Measurements from ENCODE around the gene EDN2. TPM values are rescaled to one million over a fixed set of nuclear protein-coding genes. Genes with fewer than 3 reads are reported as not detected.

EDN2 gene
- total and polyA plus RNA-seq, 11 donors: 0.23 to 3.5 (median 1.9) TPM; not detected in 4

GRCh38 chr1:41498804-41499203 lies 14.3 kb upstream of the EDN2 start:
- Histone ChIP-seq H3K9me3 (no peaks in the 10 kb centered on the region), H3K27me3 (peaks cover 0 to 11% (median 0%) of the 10 kb centered on the region in 9 donors), H3K4me1 (peaks cover 4 to 79% (median 40%) of the 10 kb centered on the region in 12 donors), H3K36me3 (no peaks in the 10 kb centered on the region), H3K27ac (peak overlapping the region in 10 of 12 donors; percentile 38 to 96 (median 76)), H3K4me3 (no peak overlapping the region)
- DNase-seq: peak; percentile 74 to 93 (median 81)
- intact Hi-C loops (cut with DNase I): loop anchor here in 1 of 10 donors (5.0 kb wide), 1 partner anchor 67 kb away; no protein-coding TSS in a partner anchor
- 29 to 43% (median 41%) methylated on average over 11 to 12 of the region's 12 CpGs for WGBS, 4 donors
- peak; percentile 52 to 65 (median 60) for ATAC-seq
- TF ChIP-seq, protein P1, sequence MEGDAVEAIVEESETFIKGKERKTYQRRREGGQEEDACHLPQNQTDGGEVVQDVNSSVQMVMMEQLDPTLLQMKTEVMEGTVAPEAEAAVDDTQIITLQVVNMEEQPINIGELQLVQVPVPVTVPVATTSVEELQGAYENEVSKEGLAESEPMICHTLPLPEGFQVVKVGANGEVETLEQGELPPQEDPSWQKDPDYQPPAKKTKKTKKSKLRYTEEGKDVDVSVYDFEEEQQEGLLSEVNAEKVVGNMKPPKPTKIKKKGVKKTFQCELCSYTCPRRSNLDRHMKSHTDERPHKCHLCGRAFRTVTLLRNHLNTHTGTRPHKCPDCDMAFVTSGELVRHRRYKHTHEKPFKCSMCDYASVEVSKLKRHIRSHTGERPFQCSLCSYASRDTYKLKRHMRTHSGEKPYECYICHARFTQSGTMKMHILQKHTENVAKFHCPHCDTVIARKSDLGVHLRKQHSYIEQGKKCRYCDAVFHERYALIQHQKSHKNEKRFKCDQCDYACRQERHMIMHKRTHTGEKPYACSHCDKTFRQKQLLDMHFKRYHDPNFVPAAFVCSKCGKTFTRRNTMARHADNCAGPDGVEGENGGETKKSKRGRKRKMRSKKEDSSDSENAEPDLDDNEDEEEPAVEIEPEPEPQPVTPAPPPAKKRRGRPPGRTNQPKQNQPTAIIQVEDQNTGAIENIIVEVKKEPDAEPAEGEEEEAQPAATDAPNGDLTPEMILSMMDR (IDR thresholded peaks at IDR 0.05): peak in 1 of 12 donors; percentile 8
- no peak for TF ChIP-seq POLR2A (IDR thresholded peaks at IDR 0.05)

DNA sequence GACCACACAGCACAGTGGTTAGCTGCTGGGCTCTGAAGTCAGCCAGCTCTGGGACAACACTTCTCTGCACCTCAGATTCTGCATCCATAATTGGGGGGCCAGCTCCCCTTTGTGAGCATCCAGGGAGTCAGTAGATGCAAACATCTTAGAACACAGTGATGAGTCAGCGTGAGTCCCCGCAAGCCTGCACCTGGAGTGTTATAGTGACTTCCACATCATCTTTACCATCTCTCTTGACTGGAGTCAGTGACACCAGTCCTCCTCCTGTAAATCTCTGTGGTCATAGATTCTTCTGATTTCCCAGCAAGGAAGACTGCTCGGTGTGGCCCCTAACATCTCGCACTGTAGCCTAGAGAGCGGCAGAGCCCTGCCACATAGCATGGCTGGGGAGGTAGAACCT lies 13.9 kb upstream of the EDN2 start:
- Histone ChIP-seq H3K4me3 (no peak overlapping the region), H3K4me1 (peaks cover 4 to 77% (median 40%) of the 10 kb centered on the region in 12 donors), H3K27me3 (peaks cover 0 to 11% (median 0%) of the 10 kb centered on the region in 9 donors), H3K27ac (peak overlapping the region in 10 of 12 donors; percentile 38 to 96 (median 76)), H3K36me3 (no peaks in the 10 kb centered on the region), H3K9me3 (no peaks in the 10 kb centered on the region)
- WGBS, 4 donors: 80 to 88% (median 86%) methylated on average over 5 of the region's 5 CpGs
- no peak for DNase-seq
- intact Hi-C loops (cut with DNase I): loop anchor here in 1 of 10 donors (5.0 kb wide), 1 partner anchor 66 kb away; no protein-coding TSS in a partner anchor
- TF ChIP-seq POLR2A (IDR thresholded peaks at IDR 0.05): no peak
- TF ChIP-seq, protein P1 (IDR thresholded peaks at IDR 0.05): no peak
- ATAC-seq: no peak

GRCh38 chr1:41497461-41498030 lies 13.1 kb upstream of the EDN2 start:
- Histone ChIP-seq H3K36me3 (no peaks in the 10 kb centered on the region), H3K9me3 (no peaks in the 10 kb centered on the region), H3K27me3 (peaks cover 0 to 11% (median 0%) of the 10 kb centered on the region in 9 donors), H3K4me1 (peaks cover 4 to 69% (median 39%) of the 10 kb centered on the region in 12 donors), H3K4me3 (no peak overlapping the region), H3K27ac (peak overlapping the region in 10 of 12 donors; percentile 29 to 96 (median 90))
- ATAC-seq (no peak), DNase-seq (no peak)
- TF ChIP-seq, protein P1 (IDR thresholded peaks at IDR 0.05): no peak
- TF ChIP-seq POLR2A (IDR thresholded peaks at IDR 0.05): no peak
- intact Hi-C loops (cut with DNase I): loop anchor here in 1 of 10 donors (5.0 kb wide), 1 partner anchor 65 kb away; no protein-coding TSS in a partner anchor
- WGBS, 4 donors: 93 to 98% (median 95%) methylated on average over 7 of the region's 7 CpGs

DNA sequence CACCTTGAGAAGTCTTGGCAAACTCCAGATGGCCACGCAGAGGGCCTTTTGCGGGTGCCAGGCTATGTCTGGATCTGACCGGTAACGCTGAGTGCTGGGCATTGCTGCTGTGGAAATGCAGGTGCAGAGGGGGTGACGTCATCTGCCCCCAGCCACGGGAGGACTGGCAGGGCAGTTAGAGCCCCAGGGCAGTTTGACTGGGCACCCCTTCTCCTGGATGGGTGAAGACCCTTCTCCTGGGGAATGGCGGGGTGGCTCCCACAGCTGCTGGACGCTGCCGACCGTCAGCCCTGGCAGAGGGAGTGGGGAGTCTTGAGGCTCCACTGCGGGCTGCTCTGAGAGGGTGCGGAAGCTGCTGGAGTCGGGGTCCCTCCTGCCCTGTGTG lies 12.6 kb upstream of the EDN2 start:
- WGBS, 4 donors: 86 to 98% (median 89%) methylated on average over 9 to 13 of the region's 13 CpGs
- H3K9me3 ChIP-seq: no peaks in the 10 kb centered on the region
- peak overlapping the region; percentile 73 to 96 (median 91) for H3K27ac ChIP-seq
- H3K27me3 ChIP-seq: peaks cover 0 to 11% (median 0%) of the 10 kb centered on the region in 9 donors
- peak in 2 of 5 donors; percentile 45 to 60 for DNase-seq
- peak in 1 of 4 donors; percentile 0 for ATAC-seq
- H3K36me3 ChIP-seq: no peaks in the 10 kb centered on the region
- peak overlapping the region in 1 of 12 donors; percentile 53 for H3K4me3 ChIP-seq
- no peak for TF ChIP-seq POLR2A (IDR thresholded peaks at IDR 0.05)
- TF ChIP-seq, protein P1 (IDR thresholded peaks at IDR 0.05): no peak
- H3K4me1 ChIP-seq: peaks cover 4 to 66% (median 39%) of the 10 kb centered on the region in 12 donors
- intact Hi-C loops (cut with DNase I): loop anchor here in 1 of 10 donors (5.0 kb wide), 1 partner anchor 65 kb away; no protein-coding TSS in a partner anchor
